NOMO-1 (cell line): Measurements from ENCODE around the gene DNAJB14.
"Not testable (repeated sequence)": the region's sequence is repeated elsewhere in the genome, so short reads cannot be mapped to it uniquely, and the experiment has no call there.

Experiments
- DNase-seq, 2 experiments: peaks; one replicate each; lab custom pipeline; 2025; ENCODE audit not compliant: unreplicated experiment in 2 of 2; lab: John Stamatoyannopoulos, UW

Gene DNAJB14

GRCh38 chr4:99946356-99947189, at the start of gene DNAJB14:
TSS of gene DNAJB14 (minus strand) at chr4:99946618. CDS start at chr4:99946571, 47 bp downstream.
- peak; percentile 68 to 79 for DNase-seq

DNA sequence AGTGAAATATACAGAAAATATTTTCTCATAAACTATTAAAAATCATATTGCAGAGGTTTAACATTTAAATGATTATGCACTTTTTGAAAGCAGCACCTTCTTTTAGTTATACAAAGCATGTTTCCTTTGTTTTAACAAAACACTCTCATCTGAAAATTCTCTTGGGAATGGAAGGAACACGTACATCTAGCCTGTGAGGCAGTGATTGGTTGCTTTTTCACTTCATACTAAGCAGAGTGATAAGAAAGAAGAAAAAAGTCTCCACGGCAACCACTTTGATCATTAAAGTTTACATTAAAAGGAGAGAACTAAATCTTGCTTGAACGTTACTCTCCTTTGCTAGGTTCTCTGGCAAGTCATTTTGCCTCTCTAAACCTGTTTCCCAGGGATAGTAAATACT, 45.3 kb upstream of the DNAJB14 start:
- no peak for DNase-seq

DNA sequence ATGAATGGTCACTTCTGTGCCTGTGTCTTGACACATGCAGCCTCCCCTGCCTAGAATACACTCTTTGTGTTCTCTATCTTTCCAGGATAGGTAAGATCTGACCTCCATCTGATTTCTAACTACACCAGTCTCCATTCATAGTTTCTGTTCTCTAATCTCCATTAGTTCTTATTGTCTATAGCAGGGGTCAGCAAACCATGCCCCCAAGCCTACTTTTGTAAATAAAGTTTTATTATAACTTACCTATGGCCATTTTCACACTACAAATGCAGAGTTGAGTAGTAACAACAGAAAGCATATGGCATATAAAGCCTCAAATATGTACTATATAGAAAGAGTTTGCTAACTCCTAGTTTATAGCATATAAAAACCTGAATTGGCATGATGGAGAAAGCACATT, 41.3 kb upstream of the DNAJB14 start:
- DNase-seq = no peak

DNA sequence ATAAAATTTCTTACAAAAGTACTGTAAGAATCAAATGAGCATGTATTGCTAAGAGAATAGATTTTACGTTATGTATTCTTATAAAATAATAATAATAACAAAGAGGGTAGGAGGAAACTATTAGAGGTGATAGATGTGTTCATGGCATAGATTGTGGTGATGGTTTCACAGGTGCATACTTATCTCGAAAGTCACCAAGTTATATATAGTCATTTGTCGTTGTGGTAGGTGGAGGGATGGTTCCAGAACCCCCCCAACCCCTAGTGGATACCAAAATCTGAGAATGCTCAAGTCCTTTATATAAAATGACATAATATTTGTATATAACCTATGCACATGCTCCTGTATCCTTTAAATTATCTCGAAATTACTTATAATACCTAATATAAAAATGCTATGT, 40.4 kb upstream of the DNAJB14 start:
- no peak for DNase-seq

GRCh38 chr4:99983289-99983943, 37.0 kb upstream of the DNAJB14 start:
- no peak for DNase-seq

GRCh38 chr4:99979872-99980271, 33.5 kb upstream of the DNAJB14 start:
- DNase-seq = no peak

DNA sequence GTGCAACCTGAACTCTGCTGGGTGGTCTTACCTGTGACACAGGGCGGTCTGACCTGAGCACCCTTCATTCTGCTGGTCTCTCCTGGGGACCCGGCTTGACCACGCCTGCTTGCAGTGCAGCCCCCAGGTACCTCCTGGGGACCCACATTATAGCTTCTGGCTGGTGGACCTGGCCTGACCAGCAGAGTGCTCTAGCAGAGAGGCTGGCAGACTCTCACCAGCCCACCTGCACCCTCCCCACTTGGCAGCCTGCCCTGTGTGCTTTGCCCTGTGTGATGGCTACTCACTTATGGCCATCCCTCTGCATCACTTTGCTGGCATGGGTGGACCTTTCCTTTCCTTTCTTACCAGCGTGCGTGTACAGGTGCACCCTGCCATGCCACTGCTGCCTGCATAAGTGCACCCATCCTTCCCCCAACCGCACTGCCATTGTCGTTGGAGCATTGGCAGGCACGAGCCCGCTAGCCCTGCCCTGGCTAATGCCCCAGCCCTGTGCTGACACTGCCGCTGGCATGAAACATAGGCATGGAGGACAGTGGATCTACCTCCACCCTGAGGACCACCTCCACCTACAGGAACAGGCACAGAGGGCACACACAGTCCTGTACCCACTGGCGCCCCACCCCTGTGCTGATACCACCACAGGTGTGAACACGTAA, 25.2 kb upstream of the DNAJB14 start:
- no peak for DNase-seq

GRCh38 chr4:99968330-99968729, 21.9 kb upstream of the DNAJB14 start:
- DNase-seq = no peak

GRCh38 chr4:99966692-99967091, 20.3 kb upstream of the DNAJB14 start:
- DNase-seq = no peak

DNA sequence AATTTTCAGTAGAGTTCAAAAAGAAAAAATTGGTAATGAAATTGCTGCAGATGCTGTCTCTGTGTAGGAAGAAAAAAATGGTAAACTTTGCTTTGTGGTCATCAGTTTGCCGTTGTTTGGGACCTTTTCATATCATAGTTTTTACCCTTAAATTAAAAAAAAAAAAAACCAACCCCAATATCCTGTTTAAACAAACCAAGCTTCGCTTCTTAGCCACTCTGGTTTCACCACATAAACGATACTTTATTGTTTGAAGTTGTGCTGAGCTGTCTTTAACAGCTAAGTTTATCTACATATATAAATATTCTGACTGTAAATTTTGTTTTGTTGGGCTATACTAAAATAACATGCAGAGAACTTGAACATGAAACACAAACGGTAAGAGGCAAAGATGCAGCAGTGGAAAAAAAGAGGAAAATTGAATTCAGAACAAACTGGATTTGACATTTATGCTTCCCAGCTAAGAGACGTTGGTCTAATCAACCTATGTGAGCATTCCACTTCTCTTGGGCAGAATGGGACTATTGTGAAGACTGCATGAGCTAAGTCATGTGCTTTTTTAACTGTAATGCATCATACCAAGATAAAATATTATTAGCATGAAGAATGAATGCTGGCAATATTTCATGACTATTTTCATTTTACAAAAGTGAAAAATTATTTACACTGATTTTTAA, 19.4 kb upstream of the DNAJB14 start:
- DNase-seq = no peak

DNA sequence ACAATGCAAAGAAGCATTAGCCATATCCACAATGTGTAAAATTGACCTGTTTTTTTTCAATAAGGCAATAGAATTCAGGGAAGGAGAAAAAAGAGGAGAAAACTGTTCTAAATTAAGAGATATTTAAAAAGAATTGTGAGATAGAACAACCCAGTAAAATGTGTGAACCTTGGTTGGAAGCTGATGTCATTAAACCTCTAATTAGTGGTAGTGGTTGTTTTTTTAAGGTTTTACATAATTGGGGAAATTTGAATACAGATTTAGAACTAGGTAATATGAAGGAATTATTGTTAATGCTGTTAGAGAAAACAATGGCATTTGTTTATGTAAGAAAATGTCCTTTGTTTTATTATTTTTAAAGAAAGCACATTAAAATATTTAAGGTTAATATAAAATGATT, 18.8 kb upstream of the DNAJB14 start:
- DNase-seq = no peak

DNA sequence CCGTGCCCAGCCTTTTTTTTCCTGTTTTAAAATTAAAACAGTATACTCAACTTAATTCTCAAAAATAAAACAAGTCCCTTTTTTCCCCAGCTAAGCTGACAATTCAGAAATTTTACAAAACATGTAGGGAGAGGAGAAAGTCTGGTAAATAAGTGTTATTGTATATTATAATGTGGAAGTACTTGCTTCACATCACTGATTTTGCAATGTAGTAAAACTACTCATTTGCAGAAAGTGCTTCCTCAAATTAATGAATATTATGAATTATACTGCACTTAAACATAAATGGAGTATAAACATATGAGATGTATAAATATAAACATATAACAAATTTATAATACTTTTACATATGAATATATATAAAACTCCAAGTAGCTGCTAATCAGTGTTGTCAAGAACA, 15.3 kb upstream of the DNAJB14 start:
- DNase-seq = peak in 1 of 2 experiments; percentile 13

- DNase-seq = no peak
Observed at GRCh38 chr4:99960648-99961047, 14.2 kb upstream of the DNAJB14 start.

GRCh38 chr4:99958207-99958606, 11.8 kb upstream of the DNAJB14 start:
- DNase-seq = not testable (repeated sequence)

DNA sequence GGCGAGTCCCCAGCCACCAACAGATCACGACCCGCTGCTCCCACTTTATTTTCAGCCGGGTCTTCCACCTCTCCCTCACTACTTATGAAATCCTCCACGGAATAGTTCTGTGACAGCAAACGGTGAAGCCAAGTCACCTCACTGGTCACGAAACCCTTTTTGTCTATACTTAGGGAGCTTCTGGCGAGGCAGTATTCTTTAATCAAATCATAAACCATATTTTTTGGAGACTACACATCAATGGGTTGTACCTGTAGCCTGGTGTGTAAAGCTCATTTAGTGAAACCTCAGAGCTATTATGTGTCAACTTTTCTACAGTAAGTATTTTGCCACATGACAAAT, 4.5 kb upstream of the DNAJB14 start:
- peak in 1 of 2 experiments; percentile 20 for DNase-seq

DNA sequence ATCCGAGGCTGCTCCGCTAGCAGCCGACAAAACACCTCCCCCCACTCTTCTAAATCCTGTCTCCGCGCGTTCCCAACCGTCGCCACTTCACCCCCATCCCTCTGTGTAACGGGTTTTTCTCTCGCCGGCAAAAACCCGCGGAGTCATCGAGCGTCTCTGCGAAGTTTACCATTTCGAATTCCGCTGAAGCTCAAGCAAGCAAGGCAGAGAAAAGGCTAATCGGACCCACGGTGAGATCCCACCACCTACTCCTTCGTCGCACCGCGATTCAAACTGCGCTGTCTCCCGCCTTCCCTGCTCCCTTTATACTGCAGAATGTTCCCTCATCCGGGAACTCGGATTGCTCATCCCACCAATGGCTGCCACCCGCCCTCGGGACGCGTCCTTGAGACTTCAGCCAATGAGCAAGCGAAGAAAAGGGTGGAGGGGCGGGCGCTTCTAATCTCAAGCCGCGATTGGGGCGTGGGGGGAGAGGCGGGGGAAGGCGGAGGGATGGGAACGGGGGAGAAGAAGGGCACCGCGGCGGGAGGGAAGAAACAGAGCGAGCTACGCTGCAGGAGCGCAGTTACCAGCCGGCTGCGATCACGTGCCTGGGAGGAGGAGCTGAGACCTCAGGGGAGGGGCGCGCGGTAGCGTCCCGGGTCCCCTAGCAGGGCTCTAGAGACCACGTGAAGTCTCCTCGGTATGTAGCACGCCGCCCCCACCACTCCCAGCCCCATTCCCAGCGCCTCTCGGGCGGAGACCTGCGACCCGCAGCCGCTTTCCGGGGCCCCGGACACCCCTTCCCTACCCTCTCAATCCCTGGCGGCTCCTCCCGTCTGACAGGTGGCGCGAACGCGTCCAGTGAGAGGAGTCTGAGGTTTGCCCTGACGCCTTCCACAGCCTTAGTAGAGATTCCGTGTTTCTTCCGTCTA, 3.8 kb upstream of the DNAJB14 start, which contains the start of gene H2AZ1:
Gene H2AZ1 (minus strand): TSS at position 277 of the 914 bp plus-strand sequence. CDS start 105 bp downstream, at position 172.
- peak; percentile 97 to 98 for DNase-seq

DNA sequence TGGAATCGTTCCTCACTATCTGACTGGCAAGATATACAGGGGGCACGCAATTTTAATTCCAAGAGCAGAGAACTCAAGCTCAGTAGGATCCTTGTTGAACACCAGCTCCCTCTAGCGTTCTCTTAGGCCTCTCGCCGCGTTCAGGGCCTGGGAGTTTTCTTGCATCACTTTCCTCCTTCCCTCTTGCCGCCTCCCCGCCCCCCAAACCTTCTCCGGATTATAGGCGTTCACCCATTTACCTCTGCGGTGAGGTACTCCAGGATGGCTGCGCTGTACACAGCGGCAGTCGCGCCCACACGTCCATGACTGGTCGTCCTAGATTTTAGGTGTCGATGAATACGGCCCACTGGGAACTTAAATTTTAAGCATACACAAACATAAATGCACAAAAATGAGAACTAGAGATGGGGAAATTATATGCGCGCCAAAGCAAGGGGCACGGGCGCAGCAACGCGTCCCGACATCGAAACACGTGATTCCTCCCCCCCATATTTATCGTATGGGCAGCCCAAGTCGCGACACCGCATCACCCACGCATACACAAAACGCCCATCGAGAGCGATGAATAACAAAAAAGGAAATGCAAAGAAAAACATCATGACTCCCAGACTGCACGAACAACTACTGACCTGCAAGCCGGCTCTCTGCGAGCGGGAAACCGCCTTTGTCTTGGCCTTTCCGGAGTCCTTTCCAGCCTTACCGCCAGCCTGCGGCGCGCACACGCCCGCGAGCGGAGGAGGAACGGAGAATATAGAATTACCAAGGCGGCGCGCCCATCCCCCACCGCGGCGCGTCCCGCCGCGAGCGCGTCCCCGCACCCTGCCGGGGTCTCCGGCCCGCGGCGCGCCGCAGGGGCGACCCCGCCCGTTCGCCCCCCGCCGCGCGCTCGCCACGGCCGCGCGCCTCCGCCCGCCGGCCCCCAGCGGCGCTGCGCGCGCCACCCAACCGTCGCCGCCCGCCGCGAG, 2.9 kb upstream of the DNAJB14 start:
- peak; percentile 95 for DNase-seq

GRCh38 chr4:99947608-99948007, 1.2 kb upstream of the DNAJB14 start:
- DNase-seq = no peak

- no peak for DNase-seq
Observed at GRCh38 chr4:99947190-99947578, 766 bp upstream of the DNAJB14 start.
